T-helper 2 cell (primary cell): ENCODE measurements around the gene SERPINB2.
A peak's percentile ranks its signal among the peaks of the same experiment; 100 is the strongest.

ENCODE experiments used
- DNase-seq, 5 experiments: peaks; one replicate each; pipeline versions ENCODE4 v3.0.0 to v3.0.0-alpha.2; 2012 to 2022
- total RNA-seq, 2 donors: gene quantifications; one replicate each; lab custom pipeline; 2026; lab: John Stamatoyannopoulos, UW

Gene SERPINB2, protein sequence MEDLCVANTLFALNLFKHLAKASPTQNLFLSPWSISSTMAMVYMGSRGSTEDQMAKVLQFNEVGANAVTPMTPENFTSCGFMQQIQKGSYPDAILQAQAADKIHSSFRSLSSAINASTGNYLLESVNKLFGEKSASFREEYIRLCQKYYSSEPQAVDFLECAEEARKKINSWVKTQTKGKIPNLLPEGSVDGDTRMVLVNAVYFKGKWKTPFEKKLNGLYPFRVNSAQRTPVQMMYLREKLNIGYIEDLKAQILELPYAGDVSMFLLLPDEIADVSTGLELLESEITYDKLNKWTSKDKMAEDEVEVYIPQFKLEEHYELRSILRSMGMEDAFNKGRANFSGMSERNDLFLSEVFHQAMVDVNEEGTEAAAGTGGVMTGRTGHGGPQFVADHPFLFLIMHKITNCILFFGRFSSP
- 0 reads per million in 2 donors for total RNA-seq

DNA sequence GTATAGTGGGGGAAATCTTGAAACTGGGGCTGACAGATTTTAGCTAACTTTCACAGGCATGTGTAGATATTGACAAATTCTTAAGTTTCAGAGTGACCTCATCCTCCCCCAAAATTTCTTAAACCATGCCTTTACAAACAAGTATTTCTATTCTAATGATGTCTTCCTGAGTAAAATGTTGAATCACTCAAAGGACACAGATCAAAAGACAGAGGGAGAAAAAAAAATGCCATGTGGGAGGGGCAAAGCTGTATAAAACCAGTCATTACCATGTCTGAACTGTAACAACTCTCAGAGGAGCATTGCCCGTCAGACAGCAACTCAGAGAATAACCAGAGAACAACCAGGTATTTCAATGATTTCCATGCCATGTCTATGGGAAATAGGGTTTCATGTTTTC, at the start of gene SERPINB2:
Gene SERPINB2, plus strand, starts transcription at position 282 of the 400 bp plus-strand sequence. CDS start 3,740 bp downstream, outside the sequence.
- DNase-seq, result no peak

DNA sequence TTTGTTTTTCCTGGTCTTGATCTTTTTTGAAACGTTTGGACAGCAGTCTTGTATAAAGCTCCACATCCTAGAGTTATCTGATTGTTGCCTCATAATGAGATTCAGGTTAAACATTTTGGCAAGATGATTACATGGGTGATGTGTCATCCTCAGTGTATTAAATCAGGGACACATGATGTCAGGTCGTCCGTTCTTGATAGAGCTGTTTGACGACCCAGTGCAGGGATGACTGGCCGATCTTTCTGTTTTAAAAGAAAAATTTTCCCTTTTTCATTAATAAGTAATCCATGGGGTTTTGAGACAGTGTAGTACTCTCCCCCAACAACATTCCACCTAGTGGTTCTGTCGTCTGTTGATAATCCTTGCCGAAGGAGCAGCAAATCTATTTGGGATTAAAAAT, 44.5 kb upstream of the SERPINB2 start:
- DNase-seq, result no peak

DNA sequence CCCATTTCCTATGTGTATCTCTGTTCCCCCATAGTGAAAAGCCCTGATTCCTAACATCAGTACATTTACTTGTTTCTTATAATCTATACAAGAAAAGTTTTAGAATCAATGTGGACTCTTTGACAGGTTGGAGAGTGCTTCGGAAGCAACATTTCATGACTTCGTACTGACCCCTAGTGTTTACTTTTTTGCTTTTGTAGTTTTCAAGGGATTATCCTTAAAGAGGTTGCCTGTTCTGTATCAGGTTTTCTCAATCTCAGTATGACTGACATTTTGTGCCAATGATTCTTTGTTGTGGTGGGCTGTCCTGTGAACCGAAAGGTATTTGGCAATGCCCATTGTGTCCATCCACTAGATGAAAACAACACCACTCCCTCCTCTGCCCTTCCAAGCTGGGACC, 43.3 kb upstream of the SERPINB2 start:
- DNase-seq, result peak in 1 of 5 experiments; percentile 12

- peak in 1 of 5 experiments; percentile 22 for DNase-seq
Observed at GRCh38 chr18:63848159-63848558, 39.3 kb upstream of the SERPINB2 start.

DNA sequence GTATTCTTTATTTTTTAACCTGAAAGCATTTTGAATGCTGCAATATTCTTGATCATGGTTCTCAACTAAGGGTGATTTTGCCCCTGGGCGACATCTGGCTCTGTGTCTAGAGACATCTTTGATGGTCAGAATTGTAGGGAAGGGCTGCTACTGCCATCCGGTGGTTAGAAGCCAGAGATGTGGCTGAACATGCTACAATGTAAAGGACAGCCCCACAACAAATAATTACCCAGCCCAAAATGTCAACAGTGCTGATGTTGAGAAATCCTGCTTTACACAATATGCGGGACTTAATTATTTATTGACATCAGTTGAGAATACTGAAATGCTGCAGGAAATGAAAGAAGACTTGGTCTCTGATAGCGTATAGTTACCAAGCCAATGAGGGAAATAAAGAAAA, 37.5 kb upstream of the SERPINB2 start:
- DNase-seq, result no peak

GRCh38 chr18:63850636-63851035, 36.9 kb upstream of the SERPINB2 start:
- DNase-seq, result no peak

DNA sequence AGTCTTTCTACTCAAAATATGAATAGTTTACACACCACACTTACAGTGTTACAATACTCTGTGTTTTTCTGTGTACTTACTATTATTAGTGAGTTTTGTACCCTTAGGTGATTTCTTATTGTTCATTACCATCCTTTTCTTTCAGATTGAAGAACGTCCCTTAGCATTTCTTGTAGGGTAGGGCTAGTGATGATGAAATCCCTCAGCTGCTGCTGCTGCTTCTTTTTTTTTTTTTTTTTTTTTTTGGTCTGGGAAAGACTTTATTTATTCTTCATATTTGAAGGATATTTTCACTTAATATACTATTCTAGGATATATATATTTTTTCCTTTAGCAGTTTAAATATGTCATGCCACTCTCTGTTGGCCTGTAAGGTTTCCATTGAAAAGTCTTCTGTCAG, 29.0 kb upstream of the SERPINB2 start:
- no peak for DNase-seq

DNA sequence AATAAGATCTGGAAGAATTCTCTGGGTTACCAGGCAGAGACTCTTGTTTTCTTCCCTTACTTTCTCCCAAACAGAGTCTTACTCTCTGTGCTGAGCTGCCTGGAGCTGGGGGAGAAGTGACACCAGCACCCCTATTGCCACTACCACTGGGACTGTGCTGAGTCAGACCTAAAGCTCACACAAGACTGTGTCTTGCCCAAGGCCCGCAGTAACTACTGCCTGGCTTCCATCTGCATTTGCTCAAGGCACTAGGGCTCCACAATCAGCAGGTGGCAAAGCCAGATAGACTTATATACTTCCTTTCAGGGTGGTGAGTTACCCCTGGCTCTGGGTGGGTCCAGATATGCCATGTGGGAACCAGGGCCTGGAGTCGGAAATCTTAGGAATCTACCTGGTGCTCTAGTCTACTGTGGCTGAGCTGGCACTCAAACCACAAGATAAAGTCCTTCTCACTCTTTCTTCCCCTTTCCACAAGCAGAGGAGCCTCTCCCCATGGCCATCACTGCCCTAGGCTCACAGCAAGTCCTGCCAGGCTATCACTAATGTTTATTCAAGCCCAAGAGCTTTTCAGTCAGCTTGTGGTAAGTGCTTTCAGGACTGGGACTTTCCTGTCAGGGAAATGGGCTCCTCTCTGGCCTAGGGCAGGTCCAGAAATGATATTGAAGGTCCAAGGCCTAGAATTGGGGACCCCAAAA, 27.6 kb upstream of the SERPINB2 start:
- DNase-seq, result no peak

DNA sequence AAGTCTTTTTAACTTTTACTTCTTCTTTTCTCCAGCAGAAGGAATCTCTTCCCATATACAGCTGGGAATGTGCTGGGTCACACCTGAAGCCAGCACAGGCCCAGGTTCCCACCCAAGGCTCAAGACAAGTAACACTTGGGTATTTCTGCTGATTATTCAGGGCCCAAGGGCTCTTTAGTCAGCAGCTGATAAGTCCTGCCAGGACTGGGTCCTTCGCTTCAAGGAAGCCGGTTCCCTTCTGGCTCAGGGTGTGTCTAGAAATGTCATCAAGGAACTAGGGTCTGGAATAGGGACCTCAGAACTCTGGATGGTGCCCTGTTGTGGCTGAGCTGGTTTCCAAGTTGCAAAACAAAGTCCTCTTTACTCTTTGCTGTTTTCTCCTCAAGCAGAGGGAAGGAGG, 27.0 kb upstream of the SERPINB2 start:
- no peak for DNase-seq

DNA sequence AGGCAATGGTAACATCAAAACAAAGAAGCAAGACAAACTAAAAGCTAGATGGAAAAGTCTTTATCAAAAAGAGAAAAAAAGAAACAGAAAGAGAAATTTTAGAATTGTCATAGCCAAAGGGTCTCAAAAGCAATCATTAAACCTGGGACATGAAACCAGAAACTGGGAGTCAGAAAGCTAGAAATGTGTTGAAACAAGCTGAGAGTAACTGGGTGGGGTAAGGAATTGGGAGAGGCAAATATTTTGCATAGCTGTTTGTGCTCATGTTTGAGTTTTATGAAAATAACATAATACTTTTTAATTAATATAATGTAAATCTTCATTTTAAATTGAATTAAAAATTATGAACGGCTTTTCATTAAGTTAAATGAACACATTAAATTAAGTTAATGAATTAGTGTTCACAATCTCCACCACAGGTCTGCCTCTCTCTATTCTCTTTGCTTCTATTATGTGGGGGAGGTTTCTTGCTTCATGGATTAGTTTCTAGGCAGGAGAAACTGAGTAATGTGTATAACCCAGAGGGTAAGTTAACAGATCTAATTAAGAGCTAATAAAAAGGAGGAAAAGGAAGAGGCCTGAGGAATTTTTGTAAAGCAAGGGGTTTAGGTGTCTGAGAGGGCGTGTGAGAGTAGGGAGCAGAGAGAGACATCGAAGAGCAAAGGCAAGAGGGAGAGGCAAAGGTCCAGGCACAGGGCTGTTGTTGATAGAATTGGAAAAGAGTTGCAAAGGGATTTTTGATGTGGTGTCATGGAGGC, 20.0 kb upstream of the SERPINB2 start:
- no peak for DNase-seq

GRCh38 chr18:63868546-63868945, 19.0 kb upstream of the SERPINB2 start:
- DNase-seq, result no peak

- no peak for DNase-seq
Observed at GRCh38 chr18:63869374-63869773, 18.1 kb upstream of the SERPINB2 start.

- DNase-seq, result no peak
Observed at GRCh38 chr18:63869851-63870250, 17.7 kb upstream of the SERPINB2 start.

DNA sequence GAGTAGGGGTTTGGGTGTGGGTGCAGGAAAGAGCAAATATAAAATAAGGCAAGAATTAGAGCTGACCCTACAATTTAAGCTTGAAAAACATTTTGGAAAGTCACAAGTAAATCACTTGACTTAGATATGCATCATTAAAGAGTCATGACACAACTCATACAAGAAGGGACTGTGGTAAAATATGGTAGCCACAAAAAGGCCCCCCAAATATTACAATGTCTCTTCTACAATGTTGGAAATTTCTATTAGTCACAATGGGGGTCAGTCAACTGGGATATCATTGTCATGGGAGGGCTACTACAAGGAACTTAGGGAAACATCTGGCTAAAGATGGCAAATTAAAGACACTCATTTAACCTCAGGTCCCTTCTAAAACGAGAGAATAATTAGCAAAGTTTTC, 15.7 kb upstream of the SERPINB2 start:
- no peak for DNase-seq

- DNase-seq, result no peak
Observed at GRCh38 chr18:63872586-63872985, 14.9 kb upstream of the SERPINB2 start.

DNA sequence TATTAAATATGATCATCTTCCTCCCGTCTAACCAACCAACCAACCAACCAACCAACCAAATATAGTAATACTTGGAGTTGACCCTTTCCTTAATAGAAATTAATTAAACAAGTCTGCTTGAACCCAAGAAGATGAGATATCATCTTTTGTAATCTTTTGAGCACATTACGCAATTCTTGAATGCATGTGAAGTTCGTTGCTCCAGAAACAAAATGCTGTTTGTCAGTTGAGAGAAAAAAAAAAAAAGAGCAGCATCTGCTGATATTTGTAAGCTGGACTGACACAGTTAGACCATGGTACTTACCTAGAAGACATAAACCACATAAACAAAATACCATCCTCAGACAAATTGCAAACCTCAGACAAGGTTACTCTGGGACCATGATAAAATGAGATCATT, 9.2 kb upstream of the SERPINB2 start:
- DNase-seq, result no peak

DNA sequence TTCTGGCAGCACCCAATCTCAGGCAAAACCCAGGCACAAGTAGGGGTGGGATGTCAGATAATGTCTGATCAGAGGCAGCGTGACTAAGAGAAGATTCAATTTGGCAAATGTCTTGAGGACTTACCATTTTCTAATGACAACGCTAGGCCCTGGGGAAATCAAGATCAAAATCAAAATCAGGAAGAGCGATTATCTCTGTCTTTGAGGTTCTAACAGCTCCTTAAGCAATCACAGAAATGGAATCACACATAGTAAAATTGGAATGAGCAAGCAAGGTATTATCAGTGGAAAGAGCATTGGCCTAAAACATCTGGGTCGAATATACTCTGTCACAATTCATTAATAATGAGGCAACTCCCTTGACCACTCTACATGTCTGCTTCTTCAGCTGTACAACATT, 8.6 kb upstream of the SERPINB2 start:
- no peak for DNase-seq

DNA sequence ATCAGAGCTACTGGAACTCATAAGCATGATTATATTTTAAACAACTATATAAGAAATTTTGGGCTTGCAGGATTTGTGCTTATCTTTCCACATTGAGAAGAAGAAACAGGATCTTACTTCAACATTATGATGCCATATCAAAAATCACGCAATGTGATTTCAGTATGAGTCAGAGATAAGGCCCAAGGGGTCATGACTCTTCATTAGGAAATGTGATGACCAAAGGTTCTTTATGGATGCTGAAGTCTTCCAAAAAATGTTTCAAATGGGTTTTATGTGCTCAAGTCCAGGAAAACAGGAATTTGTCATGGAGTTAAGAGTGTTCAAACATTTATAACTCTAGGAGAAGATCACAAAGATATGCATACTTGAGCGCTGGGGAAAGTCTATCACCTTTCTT, 7.8 kb upstream of the SERPINB2 start:
- no peak for DNase-seq

DNA sequence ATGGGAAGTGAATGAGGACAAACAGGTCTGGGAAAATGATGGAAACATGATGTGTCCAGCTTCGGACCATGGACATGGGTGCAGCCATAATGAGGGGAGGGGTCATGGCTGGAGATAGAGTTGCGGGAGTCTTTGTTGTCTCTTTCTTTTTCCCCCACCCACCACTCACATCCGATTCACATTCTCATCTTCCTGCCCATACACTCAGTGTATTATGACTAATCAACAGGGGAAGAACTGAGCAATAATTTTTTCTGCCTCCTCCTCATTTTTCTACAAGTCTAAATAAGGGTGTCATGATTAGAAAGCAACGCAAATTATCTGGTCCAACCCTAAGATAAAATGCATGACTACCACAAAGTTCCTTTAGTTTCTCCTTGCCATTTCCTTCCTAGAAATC, 5.7 kb upstream of the SERPINB2 start:
- DNase-seq, result peak in 1 of 5 experiments; percentile 37

- DNase-seq, result peak in 1 of 5 experiments; percentile 73
Observed at GRCh38 chr18:63882333-63883141, 5.0 kb upstream of the SERPINB2 start.

- DNase-seq, result no peak
Observed at GRCh38 chr18:63883617-63884016, 3.9 kb upstream of the SERPINB2 start.

- DNase-seq, result no peak
Observed at GRCh38 chr18:63888470-63889190, 1.1 kb downstream of the SERPINB2 start.
